HG03135 (cell line): ENCODE data around the gene C15orf40.

ENCODE experiments used
- ATAC-seq: cut with Tn5 transposase; IDR thresholded peaks from one replicate; pipeline ENCODE4 v1.9.1; 2021; ENCODE audit warnings: mild to moderate bottlenecking, moderate library complexity; ENCODE audit not compliant: unreplicated experiment

Gene C15orf40

DNA sequence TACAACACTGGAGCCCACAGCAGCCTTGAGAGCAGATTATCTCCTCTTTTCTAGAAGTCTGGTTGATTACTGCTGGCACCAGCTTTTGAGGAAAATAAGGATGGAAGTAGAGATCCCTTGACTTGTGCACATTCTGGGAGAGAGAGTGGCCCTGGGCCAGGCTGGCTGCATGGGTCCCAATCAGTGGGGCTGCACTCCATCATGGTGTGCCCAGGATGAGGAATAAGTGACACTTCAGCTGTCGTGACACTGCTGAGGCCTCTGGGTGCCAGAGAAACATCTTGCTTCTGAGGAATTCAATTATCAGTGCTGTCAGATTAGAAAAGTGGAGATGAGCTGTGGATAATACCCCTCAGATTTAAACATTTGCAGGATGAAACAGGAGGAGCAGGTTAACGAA lies 16.4 kb downstream of the C15orf40 start:
- ATAC-seq = no peak

DNA sequence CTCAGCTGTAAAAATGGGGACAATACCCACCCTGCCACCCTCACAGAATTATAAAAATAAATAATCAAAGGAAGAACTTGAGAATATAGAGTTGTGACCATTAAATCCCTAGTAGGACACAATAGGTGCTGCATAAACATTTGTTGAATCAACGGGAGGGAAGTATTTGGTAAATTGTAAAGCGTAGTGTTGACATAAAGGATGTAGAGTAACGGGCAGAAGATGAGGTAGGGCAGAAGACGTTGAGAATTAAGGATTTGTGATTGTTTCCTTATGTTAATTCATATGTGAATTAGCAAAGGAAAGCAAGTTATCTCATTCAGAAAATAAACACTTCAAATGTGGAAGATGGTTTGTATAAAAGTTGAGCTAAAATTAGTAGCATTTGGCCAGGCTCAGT lies 18.3 kb downstream of the C15orf40 start:
- ATAC-seq = no peak

- no peak for ATAC-seq
These were observed 18.9 kb downstream of the C15orf40 start for GRCh38 chr15:82992436-82992998.

DNA sequence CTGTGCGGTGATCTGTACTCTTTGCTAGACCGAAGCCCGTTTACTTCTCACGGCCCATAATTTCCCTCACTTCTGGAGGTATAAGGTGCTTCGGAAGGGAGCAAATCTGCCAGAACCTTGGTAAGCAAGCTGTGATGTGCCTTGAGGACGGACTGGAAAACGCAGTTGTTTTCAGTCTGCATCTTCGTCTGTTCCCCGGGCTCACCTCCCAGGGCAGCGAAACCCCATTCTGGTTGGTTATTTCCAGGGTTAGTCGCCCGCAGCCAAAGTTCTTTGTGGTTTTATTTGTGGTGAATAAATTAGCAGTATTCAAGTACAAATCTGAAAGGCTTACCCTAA lies 25.0 kb downstream of the C15orf40 start:
- ATAC-seq = peak; percentile 35

- peak; percentile 94 for ATAC-seq
These were observed 25.6 kb downstream of the C15orf40 start, which contains the start of gene RAMAC for GRCh38 chr15:82985688-82986441. TSS of gene RAMAC (plus strand) at chr15:82986210. CDS start at chr15:82989019, 2,809 bp downstream.

GRCh38 chr15:82980981-82981380 lies 30.5 kb downstream of the C15orf40 start:
- ATAC-seq = no peak

DNA sequence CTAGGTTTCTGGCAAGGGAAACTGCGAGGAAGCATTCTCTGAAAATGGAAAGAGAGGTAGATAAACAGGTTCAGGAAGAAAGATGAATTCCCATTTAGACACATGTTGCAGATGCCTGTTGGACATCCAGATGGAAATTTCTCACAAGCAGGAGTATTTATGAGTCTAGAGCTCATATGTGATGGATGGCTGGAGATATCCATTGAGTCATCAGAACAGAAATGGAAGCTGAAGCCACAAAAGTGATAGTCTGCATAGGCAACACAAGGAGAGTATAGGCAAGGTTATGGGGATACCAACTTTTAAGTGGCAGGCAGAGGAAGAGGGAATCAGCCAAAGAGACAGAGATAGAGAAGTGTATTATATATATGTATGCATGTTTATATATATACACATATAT lies 31.7 kb downstream of the C15orf40 start:
- ATAC-seq = no peak

- ATAC-seq = no peak
These were observed 33.0 kb downstream of the C15orf40 start for GRCh38 chr15:82978438-82978837.

DNA sequence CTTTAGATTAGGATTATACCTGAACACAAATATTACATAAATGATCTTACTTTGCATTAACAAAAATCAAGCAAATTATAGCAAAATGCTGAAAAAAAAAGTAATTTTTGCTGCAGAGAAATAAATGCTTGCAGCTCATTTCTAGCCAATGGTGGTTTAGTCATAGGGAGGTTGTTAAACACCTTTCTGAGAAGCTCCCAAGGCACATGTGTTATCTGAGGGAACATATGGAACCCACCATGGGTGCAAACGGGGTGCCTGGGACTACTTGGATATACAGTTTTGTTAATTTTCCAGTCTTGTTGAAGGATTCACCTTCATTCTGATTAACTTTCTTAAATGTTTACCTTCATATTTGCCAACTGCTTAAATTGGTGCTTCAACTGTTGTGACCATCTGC lies 34.4 kb downstream of the C15orf40 start:
- ATAC-seq = no peak

- ATAC-seq = no peak
These were observed 38.4 kb downstream of the C15orf40 start for GRCh38 chr15:82972990-82973389.

DNA sequence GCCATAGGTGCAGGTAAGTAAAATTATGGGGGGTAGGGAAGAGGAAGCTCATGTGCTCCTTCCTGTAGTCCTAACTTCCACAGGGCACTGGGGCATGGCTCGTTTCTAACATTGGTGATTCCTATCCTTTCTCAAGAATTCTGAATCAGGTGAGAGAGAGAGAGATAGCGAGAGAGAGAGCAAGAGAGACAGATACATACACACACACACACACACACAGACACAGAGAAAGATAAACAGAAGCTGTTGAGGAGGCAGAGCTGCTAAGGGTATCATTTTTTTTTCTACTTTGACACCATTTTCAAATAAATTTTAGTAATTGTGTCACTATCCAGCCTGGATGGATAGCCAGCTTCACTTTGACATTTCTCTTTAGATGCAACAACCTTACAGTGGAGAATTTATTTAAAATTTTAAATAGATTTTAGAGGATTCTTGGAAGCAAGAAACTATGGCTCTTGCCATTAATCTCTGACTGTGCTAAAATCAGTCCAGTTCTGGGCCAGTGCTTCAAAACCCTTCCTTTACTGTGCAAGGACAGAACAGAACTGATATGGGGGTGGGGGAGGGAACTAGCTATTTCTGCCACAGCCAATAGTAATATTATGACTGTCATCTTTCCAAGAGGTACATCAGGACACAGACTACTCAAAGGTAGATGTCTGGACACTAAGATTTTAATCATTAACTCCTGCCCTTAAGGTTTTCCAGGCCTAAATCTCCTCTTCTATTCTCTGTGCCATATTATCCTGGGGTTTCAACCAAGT lies 40.0 kb downstream of the C15orf40 start:
- ATAC-seq = no peak

DNA sequence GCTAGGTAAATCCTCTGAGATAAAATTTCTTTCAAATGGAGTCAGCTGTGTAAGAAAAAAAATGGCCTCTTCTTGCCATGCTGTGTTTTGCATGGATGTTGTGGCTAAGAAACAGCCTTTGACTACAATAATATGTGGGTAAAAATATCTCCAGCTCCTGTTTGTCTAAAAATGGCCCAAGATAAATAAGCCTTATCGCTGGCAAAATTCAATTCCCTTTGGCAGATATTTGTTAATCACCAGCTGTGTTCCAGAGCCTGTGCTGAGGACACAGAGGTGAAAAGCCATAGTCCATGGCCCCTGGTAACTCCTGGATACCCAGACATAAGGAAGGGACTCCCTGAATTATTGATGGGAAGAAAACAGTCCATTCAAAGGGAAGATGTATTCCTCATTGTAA lies 40.7 kb downstream of the C15orf40 start:
- ATAC-seq = no peak

DNA sequence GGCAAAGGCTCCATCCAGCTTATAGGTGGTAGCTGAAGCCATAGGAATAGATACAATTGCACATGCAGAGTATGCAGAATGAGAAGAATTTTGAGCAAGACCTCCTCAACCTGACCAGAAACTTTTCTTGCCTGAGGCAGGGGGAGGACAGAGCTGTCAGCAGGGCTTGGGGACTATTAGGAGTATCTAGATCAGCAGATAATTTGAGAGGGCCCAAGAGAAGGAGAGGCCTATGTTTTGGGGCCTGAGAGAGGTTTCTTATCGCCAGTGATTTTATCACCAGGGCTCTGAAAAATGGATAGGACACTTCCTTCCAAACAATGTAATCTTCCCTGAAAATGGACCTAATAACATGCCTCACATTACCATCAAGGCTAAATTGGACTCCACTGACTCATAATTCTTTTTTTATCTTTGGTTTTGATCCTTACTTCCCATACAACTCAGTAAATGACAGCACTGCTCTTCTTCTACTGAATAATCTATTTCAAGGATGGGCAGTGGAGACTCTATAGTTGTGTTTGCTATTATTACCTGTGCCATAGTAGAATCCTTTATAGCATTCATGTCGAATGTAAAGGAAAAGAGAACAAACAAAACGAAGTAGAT lies 41.3 kb downstream of the C15orf40 start:
- no peak for ATAC-seq

GRCh38 chr15:82969353-82969752 lies 42.1 kb downstream of the C15orf40 start:
- ATAC-seq = no peak

DNA sequence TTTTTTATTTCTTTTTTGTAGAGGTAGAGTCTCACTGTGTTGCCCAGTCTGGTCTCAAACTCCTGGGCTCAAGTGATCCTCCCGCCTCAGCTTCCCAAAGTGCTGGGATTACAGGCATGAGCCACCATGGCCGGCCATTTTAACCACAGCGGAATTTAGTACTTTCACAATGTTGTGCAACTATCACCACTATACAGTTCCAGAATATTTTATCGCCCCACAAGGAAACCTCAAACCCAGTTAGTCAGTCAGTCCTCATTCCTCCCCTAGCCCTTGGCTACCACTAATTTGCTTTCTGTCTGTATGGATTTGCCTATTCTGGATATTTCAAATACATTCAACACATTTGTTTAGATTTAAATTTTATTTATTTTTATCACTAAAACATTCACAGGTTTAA lies 43.4 kb downstream of the C15orf40 start:
- no peak for ATAC-seq

DNA sequence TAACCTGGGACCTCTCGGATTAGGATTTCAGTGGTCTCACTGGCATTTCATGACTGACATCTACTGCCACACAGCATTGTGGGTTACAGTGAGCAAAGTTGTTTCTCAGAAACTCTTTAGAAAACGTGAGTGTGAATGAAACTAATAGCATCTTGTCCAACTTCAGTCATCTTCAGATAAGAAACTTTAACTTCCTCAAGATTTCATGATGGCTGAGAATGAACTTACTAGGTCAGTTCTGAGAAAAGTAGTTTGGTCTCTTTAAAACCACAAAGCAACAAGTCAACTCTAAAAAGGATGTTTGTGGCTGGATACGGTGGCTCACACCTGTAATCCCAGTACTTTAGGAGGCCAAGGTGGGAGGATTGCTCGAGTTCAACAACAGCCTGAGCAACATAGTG lies 44.8 kb downstream of the C15orf40 start:
- ATAC-seq = peak; percentile 89

- no peak for ATAC-seq
These were observed 46.5 kb downstream of the C15orf40 start for GRCh38 chr15:82964890-82965289.

- no peak for ATAC-seq
These were observed 47.7 kb downstream of the C15orf40 start for GRCh38 chr15:82963471-82964341.

- no peak for ATAC-seq
These were observed 50.7 kb downstream of the C15orf40 start for GRCh38 chr15:82960766-82961165.

GRCh38 chr15:82959423-82959822 lies 52.0 kb downstream of the C15orf40 start:
- no peak for ATAC-seq

DNA sequence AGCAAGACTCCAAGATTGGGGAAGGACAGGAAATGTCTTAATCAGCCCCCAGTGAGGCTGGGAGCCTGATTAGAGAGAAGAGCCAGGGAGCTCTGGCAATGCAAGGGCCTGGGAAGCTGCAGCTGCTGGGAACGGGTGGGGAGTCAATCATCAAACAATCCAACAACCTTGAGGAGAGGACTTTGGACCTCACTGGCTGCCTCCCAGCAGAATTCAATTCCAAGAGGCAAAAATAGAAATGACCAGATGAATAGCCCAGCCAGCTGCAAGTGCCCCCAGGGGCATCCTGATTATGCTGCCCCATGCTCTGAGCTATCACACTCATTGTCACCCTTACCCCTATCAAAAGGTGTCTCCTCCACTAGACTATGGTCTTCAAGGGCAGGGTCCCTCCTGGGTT lies 52.8 kb downstream of the C15orf40 start:
- no peak for ATAC-seq
